HTERT RPE-1 (cell line): ENCODE results near the gene TM9SF1.
"Not testable (repeated sequence)": the region's sequence is repeated elsewhere in the genome, so short reads cannot be mapped to it uniquely, and the experiment has no call there.

ENCODE experiments used
- in situ Hi-C: fragments of 300-500 bp; cut with MboI; formaldehyde crosslinking; loops from 4 replicates; pipeline ENCODE4 v1.14.3; 2020; ENCODE audit warnings: low sequenced_read_pairs

TM9SF1 gene

GRCh38 chr14:24224618-24225071 is 29.4 kb upstream of the TM9SF1 start:
- in situ Hi-C loops, result no loop called here

- in situ Hi-C loops, result not testable (repeated sequence)
Observed at GRCh38 chr14:24222987-24223386, 27.7 kb upstream of the TM9SF1 start.

DNA sequence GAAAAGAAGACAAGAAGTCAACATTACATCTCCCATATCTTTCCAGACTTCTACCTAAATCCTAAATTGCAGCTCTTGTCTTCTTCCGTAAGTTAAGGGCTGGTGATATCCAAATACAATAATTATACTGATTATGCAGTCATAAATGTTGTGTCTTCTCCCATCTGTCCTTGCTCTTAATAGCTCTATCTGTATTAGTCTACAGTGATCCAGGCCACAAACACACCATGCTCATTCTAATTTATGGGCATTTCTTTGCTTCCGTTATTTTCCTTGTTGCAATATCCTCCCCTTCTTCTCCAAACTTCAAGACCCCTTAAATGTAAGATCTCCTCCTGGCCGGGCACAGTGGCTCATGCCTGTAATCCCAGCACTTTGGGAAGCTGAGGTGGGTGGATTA is 24.3 kb upstream of the TM9SF1 start:
- in situ Hi-C loops, result no loop called here

- in situ Hi-C loops, result no loop called here
Observed at GRCh38 chr14:24219080-24219479, 23.8 kb upstream of the TM9SF1 start.

DNA sequence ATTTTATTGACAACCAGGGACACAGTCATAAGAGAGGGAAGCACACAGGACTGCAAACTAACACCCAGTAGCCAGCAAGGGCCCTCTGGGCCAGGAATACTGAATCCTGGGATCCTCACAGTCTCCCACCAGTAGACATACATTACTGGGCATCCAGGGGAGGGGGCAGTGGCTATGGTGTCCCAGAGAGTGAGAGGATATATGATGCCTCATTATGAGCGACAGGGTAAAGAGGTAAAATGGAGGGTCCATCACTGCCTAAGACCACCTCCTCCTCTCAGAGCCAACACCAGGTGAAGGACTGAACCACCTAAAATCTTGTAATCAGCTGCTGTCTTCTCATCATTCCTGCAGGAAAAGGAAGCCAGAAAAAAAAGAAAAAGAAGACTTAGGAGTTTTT is 21.6 kb upstream of the TM9SF1 start:
- in situ Hi-C loops, result not testable (repeated sequence)

DNA sequence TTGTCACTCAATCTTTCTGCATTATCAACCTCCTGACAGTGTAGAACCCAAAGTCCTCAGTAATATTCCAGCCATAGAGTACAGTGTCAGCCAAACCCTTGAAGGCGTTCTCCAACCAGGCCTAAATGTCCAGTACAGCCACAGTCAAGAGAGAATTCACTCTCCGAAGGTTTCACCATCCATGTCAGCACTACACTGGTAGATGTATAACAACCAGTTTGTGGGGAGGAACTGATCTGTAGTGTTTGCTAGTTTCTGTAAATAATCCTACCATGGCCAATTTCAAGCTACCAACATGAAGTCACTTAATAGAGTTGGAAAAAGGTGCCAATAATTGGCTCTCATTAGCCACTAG is 21.1 kb upstream of the TM9SF1 start:
- in situ Hi-C loops, result no loop called here

DNA sequence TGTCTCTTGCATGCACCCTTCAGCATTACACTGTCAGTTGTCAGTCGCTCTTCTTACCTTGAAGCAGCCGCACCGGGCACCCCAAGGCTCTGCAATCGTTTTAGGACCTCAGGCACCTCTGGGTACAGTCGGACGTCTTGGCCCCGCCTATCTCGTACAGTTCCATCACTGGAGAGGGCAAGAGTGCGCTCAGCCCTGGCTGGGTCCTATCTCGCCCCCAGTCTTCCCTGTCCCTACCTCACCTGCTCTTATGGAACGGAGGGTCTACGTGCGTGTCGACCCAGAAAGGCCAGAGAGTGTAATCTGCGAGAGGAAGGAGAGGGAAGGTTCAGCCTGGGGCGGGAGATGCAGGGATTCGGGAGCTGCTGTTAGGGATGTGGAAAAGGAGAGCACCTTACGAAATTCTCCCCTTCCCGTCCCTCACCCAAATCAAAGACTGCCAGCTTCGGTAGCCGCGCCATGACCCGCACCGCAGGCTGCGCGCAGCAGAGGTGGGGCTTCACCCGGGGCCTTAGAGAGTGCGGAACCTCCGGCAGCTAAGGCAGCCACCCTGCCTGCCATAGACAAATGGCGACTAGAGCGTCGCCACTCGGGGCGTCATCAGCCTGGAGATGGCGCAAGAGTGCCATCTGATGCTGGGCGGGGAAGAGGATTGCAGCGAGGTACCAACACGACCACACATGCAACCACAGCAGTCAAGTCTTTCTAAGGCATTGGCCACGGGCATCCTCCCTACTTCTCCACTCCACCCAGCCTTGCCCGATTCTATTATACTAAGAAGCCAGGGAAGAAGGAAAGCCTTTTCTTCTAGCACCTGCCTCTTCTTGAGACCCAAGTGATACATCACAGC is 20.5 kb upstream of the TM9SF1 start, which contains the start of gene MDP1:
Gene MDP1, minus strand, starts transcription at position 572 of the 850 bp plus-strand sequence. Its CDS starts 111 bp downstream, at position 461.
- in situ Hi-C loops, result no loop called here

DNA sequence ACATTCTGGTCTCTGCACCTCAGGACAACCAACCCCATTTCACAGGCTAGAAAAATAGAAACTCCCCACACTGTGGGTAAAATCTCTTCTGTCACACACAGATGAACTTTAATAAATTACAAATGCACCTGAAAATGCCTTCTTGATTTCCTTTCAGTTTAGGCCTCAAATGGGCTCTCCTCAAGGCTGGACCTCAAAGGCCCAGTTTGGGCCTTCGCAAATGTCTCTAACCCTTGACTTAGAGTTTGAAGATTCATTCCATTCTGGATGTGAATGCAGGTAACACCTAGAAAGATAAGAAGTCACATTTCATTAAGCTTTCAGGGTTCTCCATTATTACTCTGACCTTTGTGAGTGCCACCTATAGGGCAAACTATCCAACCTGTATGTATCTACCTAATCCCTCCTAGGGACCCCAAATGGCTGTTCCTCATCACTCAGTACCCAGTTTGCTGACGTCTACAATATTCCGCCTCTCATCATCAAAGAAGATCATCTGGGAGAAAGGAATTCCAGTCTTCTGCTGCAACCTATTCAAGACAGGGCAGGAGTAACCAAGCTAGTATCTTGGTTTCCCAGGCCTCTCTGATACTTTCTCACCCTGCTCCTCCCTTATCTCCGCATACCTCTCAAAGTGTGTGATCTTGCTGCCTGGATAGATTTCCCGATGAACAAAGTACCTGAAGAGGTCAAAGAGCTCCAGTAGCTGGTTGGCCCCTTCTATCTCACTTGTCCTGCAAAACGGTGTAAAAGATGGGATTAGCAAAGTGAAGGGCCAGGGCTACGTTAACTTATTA is 18.8 kb upstream of the TM9SF1 start:
- in situ Hi-C loops, result no loop called here

DNA sequence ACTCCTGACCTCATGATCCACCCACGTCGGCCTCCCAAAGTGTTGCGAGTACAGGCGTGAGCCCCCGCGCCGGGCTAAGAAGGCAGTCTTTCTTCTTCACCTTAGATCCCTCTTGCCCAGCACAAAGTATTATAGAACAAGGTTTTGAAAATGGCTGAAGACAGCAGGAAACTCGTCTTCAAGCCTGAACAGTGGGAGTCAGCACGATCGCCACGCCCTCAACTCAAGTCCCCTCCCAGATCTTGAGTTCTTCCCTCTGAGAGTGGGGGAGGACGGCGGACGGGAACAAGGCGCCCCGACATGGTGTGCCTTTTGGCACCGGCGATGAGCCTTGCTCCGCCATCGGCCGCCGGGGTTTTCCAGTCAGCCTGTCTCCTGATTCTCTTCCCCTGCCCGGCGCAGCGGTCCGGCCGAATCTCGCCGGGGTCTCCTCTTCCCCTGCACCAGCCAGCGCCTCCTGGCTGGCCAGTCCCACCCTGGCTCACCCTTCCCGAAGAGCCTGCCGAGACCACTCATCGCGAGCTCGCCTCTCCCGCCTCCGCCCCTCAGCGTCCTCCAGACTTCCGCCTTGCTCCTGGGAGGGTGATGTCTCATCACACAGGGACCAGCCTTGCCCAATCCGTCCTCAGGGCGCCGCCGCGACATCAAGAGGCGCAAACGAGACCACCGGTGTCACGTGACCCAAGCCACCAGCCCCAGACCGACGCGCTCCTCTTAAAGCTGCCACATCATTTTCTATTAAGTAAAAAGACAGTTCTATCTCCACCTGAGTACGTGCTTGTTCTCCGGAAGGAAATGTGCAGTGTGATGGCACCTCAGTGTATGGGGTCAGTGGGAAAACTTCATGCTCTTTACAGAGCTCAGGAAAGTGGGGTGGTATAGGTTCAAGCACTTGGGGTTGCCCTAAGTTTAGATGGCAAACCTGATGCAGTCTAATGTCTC is 18.0 kb upstream of the TM9SF1 start, which contains the start of gene CHMP4A:
Gene CHMP4A, minus strand, starts transcription at position 565 of the 942 bp plus-strand sequence. Its CDS starts 49 bp downstream, at position 516.
- in situ Hi-C loops, result no loop called here

DNA sequence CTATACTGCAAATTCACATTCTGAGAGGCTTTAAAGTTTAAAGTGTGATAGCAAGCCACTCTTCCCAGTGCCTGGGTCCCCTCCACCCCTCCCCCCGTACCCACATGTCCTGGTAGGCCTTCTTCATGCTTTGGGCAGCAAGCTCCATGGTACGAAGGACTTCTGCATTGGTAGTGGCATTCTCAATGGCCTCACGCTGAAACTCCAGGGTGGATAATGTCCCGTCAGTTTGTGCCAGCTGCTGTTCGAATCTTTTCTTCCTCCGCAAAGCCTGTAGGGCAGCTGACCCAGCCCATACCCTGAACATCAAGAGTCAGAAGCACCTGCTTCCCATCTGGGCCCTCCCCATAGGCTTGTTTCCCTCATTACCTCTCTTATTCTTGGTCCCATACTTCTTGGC is 16.1 kb upstream of the TM9SF1 start:
- in situ Hi-C loops, result no loop called here

DNA sequence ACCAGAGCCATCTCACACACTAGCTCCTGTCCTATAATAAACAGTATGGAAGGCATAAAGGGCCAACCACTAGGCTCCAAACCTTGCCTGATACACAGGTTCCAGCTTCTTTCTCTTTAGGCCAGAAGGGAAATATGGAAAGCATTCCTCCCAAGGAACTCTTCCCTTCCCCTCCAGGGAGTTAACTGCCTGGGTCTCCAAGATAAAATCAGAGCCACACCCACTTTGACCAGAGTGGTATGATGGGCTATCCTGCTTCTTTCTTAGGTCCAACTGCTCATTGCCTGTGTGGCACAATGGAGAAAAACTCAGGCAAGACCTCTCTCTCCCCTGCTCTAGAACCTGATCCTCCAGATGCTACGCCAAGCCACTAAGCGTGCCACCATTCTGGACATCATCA is 12.4 kb upstream of the TM9SF1 start:
- in situ Hi-C loops, result no loop called here

DNA sequence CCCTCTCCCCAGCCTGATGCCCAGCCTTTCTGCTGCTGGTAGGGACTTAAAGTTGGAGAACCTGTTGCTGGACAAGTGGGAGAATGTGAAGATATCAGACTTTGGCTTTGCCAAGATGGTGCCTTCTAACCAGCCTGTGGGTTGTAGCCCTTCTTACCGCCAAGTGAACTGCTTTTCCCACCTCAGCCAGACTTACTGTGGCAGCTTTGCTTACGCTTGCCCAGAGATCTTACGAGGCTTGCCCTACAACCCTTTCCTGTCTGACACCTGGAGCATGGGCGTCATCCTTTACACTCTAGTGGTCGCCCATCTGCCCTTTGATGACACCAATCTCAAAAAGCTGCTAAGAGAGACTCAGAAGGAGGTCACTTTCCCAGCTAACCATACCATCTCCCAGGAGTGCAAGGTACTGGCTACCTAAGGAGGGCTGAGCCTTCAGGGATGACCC is 11.9 kb upstream of the TM9SF1 start:
- in situ Hi-C loops, result no loop called here

DNA sequence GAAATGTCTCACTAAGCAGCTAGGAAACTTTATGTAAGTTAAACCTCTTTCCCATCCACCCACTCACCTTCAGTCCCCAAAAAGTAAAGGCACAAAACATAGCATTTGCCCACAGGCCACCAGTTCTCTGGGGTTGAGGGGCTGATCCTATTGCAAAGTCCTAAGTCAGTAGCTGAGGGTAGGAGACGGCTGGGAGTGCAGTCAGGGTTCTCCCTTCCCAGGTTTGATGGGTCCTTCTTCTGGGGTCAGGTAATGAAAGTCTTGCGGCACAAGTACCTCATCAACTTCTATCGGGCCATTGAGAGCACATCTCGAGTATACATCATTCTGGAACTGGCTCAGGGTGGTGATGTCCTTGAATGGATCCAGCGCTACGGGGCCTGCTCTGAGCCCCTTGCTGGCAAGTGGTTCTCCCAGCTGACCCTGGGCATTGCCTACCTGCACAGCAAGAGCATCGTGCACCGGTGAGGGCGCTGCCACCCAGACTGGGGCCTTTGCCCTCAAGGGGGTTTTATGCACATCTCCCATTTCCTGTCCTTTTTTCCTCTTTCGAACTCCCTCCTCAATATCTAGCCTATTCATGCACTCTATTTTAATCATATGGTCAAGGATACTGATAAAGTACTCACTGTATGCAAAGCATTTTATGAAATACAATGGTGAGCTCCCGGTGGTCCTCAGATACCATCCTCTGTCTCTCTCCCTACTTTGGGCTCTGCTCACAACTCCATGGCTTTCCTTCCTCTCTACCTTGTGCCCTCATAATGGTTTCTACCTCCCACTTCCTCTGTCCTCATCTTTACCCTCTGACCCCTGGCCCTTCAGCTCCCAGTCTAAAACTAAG is 11.2 kb upstream of the TM9SF1 start:
- in situ Hi-C loops, result no loop called here

DNA sequence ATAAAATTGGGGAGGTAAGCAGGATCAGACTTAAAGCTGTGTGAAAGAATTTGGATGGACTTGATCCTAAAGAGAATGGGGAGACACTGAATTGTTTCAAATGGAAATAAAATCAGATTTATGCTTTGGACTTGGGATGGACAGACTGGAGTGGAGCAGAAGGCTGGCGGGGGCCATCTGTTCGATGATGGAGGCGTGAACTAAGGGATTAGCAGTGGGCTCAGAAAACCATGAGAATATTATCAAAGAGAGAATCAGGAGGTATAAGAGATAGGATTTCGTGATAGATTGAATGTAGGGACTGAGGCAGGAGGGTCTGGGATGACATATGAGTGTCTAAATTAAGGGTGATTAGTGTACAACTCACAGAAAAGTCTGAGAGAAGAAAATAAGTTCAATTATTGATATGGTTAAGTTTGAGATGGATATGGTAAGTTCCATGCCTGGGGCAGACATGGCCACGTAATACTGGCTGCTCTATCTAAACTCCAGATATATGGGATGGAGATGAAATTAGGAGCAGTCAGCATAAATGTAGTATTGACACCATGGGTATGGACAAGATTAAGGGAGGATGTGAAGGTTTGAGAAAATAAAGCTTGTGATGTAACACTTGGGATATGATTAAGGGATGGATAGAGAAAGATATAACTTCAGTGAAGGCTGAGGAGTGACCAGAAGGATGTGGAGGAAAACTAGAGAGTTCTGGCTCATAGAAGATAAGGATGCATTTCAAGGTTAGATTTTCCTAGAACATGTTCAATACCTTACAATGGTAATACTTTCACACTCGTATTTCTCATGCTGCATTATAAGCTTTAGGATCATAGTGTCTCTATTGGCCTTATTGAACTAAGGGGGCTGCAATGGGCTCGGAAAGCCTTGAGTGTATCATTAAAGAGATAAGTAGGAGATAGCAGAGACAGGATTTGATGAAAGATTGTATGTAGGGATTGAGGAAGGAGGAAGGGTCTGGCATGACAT is 9.2 kb upstream of the TM9SF1 start:
- in situ Hi-C loops, result no loop called here

- in situ Hi-C loops, result not testable (repeated sequence)
Observed at GRCh38 chr14:24203249-24203886, 8.1 kb upstream of the TM9SF1 start.

GRCh38 chr14:24202538-24202937 is 7.3 kb upstream of the TM9SF1 start:
- in situ Hi-C loops, result not testable (repeated sequence)

DNA sequence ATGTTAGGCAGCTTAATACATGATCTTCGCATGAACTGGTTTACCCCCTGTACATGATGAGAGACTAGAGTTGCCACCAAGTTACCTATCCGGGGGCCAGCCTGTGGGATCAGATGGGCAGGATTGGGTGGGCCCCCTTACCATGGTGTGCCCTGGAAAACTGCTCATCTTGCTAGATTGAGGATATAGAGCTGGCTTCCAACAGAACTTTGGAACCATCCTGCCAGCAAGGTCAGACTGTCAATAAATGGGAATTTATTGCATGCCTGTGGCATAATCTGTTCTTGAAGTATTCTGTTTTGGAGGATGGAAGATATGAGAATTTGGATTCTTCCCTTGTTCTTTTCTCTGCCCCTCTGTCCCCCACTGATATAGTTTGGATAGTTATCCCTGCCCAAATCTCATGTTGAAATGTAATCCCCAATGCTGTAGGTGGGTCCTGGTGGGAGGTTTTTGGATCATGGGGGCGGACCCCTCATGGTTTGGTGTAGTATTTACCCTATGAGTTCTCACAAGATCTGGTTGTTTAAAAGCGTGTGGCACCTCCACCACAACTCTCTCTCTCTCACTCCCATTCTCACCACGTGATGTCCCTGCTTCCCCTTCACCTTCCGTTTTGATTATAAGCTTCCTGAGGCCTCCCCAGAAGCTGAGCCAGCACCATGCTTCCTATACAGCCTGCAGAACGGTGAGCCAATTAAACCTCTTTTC is 3.7 kb upstream of the TM9SF1 start:
- in situ Hi-C loops, result no loop called here
